Iris pigment epithelial cell (primary cell): ENCODE results near the gene METTL1.
A peak's percentile ranks its signal among the peaks of the same experiment; 100 is the strongest.
"Not testable (repeated sequence)": the region's sequence is repeated elsewhere in the genome, so short reads cannot be mapped to it uniquely, and the experiment has no call there.

ENCODE experiments used
- DNase-seq: peaks from one replicate; pipeline ENCODE4 v3.0.0-alpha.2; 2011; ENCODE audit warnings: low read depth

Gene METTL1

DNA sequence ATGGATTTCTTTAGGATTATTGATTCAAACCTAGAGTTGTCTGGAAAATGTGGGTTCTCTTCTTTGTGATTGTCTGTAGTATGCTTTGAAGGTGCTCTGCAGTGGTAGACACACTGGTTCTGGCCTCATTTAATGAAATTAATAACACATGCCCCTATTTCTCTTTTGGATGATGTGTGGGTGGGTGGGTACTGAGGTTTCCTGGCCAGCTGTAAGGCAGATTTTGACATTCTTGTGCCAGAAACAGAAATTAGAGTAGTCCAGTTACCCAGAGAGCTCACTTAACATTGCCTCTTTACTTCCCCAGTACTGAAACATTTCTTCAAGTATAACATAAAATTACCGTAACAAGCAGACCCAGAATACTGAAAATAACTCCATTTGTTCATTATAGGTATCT is 25.1 kb upstream of the METTL1 start:
- no peak for DNase-seq

DNA sequence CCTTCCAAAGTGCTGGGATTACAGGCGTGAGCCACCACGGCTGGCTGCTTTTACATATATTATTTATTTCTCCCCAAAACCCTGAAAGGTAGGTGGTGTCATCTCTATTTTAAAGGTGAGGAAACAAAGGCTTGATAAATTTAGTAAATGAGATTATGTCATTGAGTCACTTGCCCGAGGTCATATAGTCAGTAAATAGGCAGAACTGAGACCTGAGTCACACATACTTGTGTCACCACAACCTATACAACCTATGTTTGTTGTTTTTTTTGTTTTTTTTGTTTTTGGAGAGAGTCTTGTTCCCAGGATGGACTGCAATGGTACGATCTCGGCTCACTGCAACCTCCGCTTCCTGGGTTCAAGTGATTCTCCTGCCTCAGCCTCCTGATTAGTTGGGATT is 23.4 kb upstream of the METTL1 start:
- DNase-seq, result peak; percentile 36

DNA sequence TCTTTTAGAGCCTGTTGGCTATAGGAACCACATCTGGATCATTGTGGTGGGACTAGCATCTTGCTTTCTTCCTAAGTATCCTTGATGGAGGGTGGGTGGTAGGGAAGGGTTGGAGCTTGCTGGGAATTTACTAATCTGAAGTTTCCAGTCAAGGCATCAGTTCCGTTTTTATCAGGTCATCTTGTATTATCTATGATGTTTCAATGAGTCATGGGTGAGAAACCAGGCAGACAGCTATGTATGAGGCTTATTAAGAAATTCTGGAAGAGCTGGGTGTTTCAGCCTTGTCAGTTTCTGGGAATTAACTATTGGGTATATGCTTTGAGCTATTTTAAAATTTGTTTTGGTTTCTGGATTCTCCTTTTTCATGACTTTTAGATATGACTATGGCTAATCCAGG is 22.0 kb upstream of the METTL1 start:
- DNase-seq, result peak; percentile 93

DNA sequence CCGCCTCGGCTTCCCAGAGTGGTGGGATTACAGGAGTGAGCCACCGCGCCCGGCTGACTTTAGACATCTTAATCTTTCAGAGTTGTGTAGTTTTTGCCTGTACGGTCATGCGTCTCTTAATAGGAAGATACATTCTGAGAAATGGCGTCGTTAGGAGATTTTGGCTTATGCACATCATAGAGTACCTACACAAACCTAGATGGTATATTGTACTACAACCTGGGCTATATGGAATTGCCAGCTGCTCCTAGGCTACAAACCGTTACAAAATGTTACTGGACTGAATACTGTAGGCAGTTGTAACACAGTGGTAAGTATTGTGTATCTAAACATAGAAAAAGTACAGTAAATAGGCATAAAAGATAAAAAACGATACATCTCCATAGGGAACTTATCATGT is 12.0 kb upstream of the METTL1 start:
- DNase-seq, result no peak

DNA sequence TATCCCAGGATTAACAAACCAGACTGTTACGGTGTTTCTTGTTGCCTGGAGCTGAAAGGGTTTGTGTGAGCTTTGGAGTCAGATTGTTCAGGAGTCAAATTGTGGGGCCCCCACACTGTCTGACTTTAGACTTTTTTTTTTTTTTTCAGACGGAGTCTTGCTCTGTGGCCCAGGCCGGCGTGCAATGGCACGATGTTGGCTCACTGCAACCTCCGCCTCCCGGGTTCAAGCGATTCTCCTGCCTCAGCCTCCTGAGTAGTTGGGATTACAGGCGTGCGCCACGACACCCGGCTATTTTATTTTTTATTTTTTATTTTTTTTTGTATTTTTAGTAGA is 11.5 kb upstream of the METTL1 start:
- no peak for DNase-seq

DNA sequence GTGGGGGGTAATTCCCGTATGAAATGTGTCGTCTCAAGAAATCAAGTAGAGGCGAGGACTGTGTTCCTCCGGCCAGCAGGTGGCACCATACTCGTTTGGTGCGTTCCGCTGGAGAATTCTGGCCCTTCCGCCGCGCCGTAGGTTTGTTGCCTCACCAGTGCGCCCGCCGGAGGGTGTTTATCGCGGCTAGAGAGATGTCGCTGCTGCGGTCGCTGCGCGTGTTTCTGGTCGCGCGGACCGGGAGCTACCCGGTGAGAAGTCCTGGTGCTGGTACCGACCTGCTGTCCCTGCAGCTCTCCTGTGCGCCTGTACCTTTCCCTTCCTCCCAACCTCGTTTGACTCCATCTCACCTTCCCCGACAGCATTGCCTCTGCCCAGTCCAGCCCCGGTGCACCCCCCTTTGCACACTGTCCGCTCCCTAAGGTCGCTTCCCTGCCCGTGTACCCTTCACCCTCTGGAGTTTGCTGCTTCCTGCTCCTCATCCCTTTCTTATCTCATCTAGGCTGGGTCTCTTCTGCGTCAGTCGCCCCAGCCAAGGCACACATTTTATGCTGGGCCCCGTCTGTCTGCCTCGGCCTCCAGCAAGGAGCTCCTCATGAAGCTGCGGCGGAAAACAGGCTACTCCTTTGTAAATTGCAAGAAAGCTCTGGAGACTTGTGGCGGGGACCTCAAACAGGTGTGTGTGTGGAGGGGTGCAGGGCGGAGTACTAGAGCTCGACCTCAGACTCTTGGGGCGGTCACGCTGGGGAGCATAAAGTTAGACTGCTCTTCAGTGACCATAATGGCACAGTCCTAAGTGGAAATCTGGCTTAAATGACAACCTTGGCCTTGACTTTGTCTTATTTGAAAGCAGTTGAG is 10.9 kb upstream of the METTL1 start, which contains the start of gene TSFM:
Gene TSFM (plus strand): TSS at position 180 of the 858 bp plus-strand sequence. CDS start 15 bp downstream, at position 195.
- peak; percentile 94 for DNase-seq

DNA sequence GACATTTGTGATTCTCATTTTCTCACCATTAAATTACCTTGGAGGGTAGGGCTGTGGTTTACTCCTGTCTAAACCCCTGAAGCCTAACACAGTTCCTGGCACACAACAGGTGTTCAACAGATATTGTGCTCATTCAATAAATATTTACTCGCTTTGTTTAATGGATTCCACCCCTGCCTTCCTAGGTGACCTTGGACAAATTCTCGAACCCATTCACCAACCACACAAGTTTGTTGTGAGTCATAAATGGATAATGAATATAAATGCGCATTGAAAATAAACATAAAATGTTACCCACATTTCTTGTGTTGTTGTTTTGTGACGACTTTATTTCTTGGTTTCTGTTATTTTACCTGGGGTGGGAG is 10.3 kb upstream of the METTL1 start:
- no peak for DNase-seq

DNA sequence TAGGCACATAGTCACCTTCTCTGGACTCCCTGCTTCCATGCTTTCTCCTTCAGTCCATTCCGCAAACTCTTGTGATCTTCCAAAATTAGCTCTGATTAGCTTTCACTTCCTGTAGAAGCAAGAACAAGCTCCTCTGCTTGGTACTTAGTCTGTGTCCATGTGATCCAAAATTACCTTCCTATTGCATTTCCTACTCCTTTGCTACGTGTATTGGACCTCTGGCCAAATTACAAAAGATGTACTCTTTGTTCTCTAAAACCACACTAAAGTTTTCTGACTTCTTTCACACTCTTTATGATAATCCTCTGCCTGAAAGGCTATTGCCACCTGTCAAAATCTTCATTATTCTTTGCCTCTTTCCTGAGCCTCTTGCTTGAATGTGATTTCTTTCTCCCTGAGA is 9.9 kb upstream of the METTL1 start:
- DNase-seq, result no peak

DNA sequence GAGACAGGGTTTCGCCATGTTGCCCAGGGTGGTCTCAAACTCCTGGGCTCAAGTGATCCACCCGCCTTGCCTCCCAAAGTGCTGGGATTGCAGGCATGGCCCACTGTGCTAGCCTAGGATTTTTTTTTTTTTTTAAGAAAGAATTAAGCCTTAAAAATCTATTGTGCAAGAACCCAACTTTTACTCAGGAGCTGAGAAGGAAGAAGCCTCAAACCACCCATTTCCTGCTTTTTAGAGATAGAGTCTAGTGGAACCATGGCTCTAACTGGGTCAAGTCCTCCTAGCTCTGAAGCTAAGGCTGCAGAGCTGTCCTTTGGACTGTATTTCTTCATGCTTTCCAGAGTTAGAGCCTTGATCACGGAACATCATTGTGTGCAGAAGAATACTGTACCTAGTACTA is 9.3 kb upstream of the METTL1 start:
- DNase-seq, result no peak

DNA sequence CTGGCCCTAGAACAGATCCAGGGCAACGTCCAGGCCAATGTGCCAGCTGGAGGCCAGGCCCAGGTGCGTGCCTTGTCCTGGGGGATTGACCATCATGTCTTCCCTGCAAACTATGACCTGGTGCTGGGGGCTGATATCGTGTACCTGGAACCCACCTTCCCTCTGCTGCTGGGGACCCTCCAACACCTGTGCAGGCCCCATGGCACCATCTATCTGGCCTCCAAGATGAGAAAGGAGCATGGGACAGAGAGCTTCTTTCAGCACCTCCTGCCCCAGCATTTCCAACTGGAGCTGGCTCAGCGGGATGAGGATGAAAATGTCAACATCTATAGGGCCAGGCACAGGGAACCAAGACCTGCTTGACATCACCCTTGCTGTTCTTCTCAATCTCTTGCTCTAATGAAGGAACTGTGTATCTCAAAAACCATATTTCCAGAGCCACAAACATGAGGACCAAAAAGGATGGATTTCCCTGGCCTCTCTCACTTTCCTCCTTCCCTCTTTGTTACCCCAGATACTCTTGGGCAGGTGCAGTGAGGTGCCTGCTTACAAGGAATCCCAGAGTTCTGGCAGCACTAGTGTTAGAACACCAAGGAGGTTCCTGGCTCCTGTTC is 8.5 kb upstream of the METTL1 start:
- DNase-seq, result no peak

DNA sequence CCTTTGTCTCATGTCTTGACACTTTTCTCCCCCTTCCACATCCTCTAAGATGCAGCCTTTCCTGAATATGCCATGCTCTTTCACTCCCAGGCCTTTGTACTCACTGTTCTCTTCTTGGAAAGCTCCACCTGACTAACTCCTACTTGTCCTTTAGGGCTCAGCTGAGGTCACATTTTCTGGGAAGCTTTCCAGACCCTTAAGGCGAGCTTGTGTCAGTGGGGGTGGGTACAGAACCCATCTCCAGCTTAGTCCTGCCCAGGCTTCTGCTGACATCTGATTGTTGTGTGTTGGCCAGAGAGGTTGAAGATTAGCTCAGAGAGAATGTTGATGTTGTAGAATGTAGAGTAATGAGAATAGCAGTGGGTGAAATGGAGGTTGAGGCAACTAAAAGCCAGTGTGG is 7.8 kb upstream of the METTL1 start:
- no peak for DNase-seq

DNA sequence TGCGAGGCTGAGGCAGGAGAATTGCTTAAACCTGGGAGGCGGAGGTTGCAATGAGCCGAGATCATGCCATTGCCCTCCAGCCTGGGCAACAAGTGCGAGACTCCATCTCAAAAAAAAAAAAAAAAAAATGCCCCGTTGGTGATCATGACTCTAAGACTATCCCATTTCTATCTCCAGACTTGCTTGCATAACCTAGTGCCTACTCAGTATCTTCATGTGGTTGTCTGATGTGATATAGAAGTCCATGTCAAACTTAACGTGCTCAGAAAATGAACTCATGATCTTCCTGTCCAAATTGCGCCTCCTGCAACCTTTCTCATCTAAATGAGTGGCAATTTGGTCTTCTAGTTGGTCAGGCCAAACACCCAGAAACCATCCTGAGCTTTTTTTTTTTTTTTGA is 6.0 kb upstream of the METTL1 start:
- DNase-seq, result no peak

DNA sequence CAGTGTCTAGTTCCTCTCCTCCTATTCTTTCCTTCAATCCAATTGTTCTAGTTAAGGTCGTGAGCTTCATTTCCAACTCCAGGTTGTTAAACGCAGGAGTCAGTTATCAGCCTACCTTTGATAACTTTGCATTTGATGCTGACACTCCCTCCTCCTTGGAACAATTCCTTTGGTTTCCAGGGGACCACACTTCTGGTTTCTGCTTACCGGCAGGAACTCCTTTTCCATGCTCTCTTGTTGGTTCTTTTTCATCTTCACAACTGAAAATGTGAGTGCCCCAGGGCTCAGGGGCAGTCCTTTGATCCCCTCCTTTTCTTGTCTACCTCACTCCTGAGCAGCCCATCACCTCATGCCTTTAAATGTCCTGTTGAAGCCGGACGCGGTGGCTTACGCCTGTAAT is 5.5 kb upstream of the METTL1 start:
- DNase-seq, result no peak

DNA sequence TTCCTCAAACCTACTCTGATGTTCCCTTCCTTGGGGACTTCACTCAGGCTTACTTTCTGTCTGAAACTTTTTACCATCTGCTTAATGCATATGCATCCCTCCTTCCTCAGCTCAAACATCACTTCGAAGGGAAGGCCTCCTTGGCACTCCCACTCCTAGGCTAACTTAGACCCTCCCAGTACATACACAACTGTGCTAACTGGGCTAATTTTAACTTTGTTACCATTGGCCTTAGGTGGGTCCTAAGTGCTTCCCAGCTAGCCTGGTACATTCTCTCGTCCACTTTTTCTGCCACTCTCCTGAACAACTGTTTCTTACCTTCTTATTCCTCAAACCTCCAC is 4.3 kb upstream of the METTL1 start:
- no peak for DNase-seq

DNA sequence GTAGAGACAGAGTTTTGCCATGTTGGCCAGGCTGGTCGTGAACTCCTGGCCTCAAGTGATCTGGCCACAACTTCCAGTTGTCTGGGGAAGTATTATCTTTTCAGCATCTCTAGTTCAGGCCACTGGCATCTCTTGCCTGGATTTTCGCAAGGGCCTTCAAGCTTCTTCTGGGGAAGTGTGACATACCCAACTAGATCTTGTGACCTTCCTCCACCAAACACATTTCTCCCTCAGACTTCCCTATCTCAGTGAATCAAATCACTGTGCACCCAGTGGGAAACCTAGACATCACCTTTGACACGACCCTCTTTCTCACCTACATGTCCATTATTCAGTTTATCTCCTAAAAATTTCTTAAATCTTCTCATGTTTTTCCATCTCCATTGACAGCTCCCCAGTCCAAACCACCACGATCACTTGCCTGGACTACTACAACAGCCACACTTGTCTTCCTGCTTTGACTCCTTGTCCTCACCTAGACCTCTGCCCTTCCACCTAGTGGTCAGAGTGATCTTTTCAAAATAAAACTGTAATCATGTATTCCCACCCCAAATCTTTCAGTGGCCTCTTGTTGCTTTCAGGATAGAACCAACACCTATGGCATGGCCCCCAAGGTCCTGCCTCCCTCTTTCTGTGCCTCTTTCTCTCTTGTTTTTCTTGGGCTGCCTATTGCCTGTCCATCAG is 3.8 kb upstream of the METTL1 start:
- no peak for DNase-seq

DNA sequence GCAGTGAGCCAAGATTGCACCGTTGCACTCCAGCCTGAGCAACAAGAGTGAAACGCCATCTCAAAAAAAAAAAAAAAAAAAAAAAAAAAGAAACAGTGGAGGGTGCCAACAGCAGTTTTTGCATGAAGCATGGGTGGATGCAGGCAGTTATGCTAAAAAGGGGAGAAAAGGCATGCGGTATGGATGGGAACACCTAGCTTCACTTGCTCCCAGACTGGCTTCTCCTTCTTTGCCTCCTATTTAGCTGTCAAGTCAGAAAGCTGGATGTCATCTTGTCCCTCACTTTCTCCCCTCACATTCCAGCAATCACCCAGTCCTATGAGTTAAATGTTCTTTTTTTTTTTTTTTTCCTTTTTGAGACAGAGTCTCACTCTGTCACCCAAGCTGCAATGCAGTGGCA is 3.1 kb upstream of the METTL1 start:
- DNase-seq, result no peak

DNA sequence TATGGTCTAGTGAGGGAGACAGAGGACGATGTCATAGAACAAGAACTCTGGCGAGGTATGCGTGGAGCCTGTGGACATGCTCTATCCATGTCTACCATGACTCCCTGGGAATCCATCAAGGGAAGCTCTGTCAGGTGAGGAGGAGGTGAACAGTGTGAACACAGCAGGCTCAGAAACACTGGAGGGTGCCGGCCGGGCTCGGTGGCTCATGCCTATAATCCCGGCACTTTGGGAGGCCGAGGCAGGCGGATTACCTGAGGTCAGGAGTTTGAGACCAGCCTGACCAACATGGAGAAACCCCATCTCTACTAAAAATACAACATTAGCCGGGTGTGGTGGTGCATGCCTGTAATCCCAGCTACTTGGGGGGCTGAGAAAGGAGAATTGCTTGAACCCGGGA is 2.7 kb upstream of the METTL1 start:
- DNase-seq, result not testable (repeated sequence)

DNA sequence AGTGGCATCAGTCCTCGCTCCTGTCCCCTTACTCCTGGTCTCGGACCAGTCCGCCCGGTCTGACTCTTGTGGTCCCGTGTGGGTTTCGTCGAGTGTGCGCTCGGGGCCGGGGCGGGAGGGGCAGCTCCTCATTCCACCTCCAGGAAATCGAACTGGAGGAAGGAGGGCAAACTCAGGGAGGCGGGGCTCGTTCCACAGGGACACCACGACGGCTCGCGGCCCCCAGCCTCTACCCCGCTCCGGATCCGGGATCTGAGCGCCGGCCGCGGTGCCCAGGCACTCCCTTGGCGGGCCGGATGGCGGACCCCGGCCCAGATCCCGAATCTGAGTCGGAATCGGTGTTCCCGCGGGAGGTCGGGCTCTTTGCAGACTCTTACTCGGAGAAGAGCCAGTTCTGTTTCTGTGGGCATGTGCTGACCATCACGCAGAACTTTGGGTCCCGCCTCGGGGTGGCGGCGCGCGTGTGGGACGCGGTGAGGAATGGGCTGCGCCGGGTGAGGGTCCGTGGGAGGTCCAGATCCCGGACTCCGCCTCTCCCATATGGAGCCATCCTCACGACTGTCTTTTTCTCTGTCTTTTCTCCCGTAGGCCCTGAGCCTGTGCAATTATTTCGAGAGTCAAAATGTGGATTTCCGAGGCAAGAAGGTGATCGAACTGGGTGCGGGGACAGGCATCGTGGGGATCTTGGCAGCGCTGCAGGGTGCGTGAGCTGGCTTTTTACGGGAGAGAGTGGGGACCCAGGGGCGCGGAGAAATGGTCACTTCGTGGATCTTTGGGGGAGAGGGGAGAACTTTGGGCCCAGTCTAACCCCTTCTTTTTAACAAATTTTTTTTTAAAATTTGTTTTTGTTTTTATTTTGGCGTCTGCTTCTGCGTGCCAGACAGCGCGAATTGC is 771 bp upstream of the METTL1 start, which contains the start of gene EEF1AKMT3:
Gene EEF1AKMT3 (plus strand): TSS at position 186 of the 894 bp plus-strand sequence. CDS start 111 bp downstream, at position 297.
- DNase-seq, result peak; percentile 40

DNA sequence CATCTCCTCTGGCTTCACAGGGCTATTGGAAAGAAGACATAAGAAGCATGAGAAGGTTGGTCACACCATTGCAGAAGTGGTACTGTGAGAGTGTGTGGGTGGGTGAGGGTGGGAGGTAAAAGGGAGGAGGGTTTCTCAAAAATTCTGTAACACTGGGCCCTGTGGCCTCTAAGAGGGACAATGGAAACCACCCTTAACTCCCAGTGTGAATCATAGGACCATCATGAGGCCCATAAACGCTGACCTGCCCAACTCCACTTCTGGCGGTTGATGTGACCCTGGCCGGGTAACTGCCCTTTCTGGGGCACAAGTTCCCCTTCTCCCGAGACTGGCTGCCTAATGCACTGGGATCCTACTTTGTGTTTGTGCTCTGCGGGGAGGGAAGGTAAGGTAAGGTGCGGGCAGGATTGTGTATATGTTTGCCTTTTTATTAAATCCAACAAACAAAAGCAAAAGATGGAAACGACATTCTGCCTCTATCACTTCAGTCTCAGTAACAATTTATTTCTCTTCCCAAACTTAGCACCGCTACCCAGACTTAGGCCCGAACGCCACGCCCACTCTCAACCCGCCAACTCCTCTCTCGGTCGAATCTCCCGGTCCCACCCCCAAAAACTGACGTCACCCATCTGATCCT is 551 bp downstream of the METTL1 start:
- peak; percentile 92 for DNase-seq

DNA sequence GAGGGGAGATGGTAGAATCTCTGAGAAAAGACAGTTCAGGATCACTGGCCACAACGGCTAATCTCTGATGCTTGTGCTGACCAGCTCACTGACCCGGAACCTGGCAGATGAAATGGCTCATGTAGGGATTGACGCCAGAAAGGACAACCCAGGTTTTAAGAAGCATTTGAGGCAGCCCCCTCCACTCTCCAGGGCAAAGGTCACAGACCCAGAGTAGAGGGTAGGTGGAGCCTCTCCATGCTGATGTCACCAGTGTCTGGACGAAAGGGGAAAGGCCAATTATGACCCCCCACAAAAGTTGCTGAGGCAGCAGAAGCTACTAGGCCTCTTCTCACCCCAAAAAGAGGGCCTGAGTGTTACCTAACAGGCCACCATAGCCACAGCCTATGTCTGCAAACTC is 1.2 kb downstream of the METTL1 start:
- DNase-seq, result no peak

DNA sequence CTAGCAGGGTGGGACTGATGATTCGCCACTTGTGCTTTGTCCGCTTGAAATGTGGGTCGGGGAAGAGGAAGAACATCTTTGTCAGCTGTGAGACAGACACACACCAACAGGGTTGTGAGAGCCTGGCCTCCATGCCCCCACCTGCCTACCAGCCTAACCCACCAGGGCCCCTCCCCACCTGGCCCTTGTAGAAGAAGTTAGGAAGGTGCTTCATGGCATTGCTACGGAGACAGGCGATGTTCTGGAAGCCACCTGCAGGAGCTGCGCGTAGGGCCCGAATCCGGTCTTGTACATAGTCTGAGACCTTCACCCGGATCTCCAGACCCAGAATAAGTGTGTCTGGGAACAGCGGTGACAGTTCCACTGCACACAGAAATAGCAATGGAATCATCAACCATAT is 2.3 kb downstream of the METTL1 start:
- no peak for DNase-seq

DNA sequence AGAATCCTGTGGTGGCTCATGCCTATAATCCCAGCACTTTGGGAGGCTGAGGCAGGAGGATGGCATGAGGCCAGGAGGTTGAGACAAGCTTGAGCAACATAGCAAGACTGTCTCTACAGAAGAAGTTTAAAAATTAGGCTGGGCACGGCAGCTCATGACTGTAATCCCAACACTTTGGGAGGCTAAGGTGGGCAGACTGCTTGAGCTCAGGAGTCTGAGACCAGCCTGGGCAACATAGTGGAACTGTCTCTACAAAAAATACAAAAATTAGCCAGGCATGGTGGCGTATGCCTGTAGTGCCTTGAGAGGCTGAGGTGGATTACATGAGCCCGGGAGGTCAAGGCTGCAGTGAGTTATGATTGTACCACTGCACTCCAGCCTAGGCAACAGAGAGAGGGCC is 4.0 kb downstream of the METTL1 start:
- DNase-seq, result no peak
